H9 (cell line): Measurements from ENCODE around the gene BCAS3. TPM values are rescaled to one million over a fixed set of nuclear protein-coding genes. Genes with fewer than 3 reads are reported as not detected.

ENCODE experiments used
- DNase-seq: peaks from one replicate; pipeline ENCODE4 v3.0.0-alpha.2; 2017
- H2AFZ ChIP-seq: one replicate; pipeline ENCODE4 v1.6.1; 2013; ENCODE audit warnings: mild to moderate bottlenecking, low read length, control low read depth, moderate library complexity
- H2AK5ac ChIP-seq: 2 replicates; pipeline ENCODE4 v1.6.1; 2013; ENCODE audit warnings: low read length, control low read depth, mixed read lengths; ENCODE audit not compliant: insufficient read length
- H2BK120ac ChIP-seq: one replicate; pipeline ENCODE4 v1.6.1; 2013; ENCODE audit warnings: low read depth, mild to moderate bottlenecking, low read length, control low read depth, inconsistent platforms; ENCODE audit not compliant: poor library complexity, severe bottlenecking
- H2BK12ac ChIP-seq: 2 replicates; pipeline ENCODE4 v1.6.1; 2013; ENCODE audit warnings: low read length, control low read depth, mixed read lengths, low read depth; ENCODE audit not compliant: insufficient read length
- H2BK15ac ChIP-seq: 2 replicates; pipeline ENCODE4 v1.6.1; 2013; ENCODE audit warnings: low read depth, low read length, control low read depth
- H2BK20ac ChIP-seq: one replicate; pipeline ENCODE4 v1.6.1; 2013; ENCODE audit warnings: low read depth, mild to moderate bottlenecking, low read length, control low read depth, inconsistent platforms; ENCODE audit not compliant: poor library complexity, severe bottlenecking
- H2BK5ac ChIP-seq: 2 replicates; pipeline ENCODE4 v1.6.1; 2013; ENCODE audit warnings: low read length, control low read depth, mixed read lengths; ENCODE audit not compliant: insufficient read length
- H3K14ac ChIP-seq: 2 replicates; pipeline ENCODE4 v1.6.1; 2013; ENCODE audit warnings: low read length, control low read depth; ENCODE audit not compliant: insufficient read depth
- H3K18ac ChIP-seq: 2 replicates; pipeline ENCODE4 v1.6.1; 2013; ENCODE audit warnings: low read depth, mild to moderate bottlenecking, mixed read lengths, low read length, control low read depth; ENCODE audit not compliant: insufficient read length
- H3K23ac ChIP-seq: 2 replicates; pipeline ENCODE4 v1.6.1; 2013; ENCODE audit warnings: low read length, control low read depth, mixed read lengths, low read depth; ENCODE audit not compliant: insufficient read length
- H3K23me2 ChIP-seq: 2 replicates; pipeline ENCODE4 v1.6.1; 2013; ENCODE audit warnings: low read depth, mild to moderate bottlenecking, mixed read lengths, low read length, control low read depth; ENCODE audit not compliant: insufficient read length, poor library complexity, severe bottlenecking
- H3K27ac ChIP-seq: 2 replicates; pipeline ENCODE4 v1.5.1; 2013; ENCODE audit warnings: low read length, control low read depth, mixed read lengths, low read depth; ENCODE audit not compliant: insufficient read length
- H3K27me3 ChIP-seq: 2 replicates; pipeline ENCODE4 v1.6.1; 2013; ENCODE audit warnings: low read length, control low read depth, inconsistent platforms; ENCODE audit not compliant: insufficient read depth
- H3K4ac ChIP-seq: 2 replicates; pipeline ENCODE4 v1.6.1; 2013; ENCODE audit warnings: low read depth, mild to moderate bottlenecking, control low read depth, inconsistent platforms, low read length, moderate library complexity
- H3K4me1 ChIP-seq: 2 replicates; pipeline ENCODE4 v1.6.1; 2013; ENCODE audit warnings: low read length, control low read depth, inconsistent platforms; ENCODE audit not compliant: insufficient read depth
- H3K4me2 ChIP-seq: 2 replicates; pipeline ENCODE4 v1.6.1; 2013; ENCODE audit warnings: low read length, control low read depth, mixed read lengths; ENCODE audit not compliant: insufficient read length, insufficient read depth
- H3K56ac ChIP-seq: 2 replicates; pipeline ENCODE4 v1.6.1; 2013; ENCODE audit warnings: low read depth, mild to moderate bottlenecking, mixed read lengths, low read length, control low read depth; ENCODE audit not compliant: insufficient read length
- H3K79me1 ChIP-seq: 2 replicates; pipeline ENCODE4 v1.6.1; 2013; ENCODE audit warnings: low read depth, mild to moderate bottlenecking, moderate library complexity, low read length, control low read depth, inconsistent platforms; ENCODE audit not compliant: insufficient read depth, poor library complexity, severe bottlenecking
- H3K79me2 ChIP-seq: 2 replicates; pipeline ENCODE4 v1.6.1; 2013; ENCODE audit warnings: low read length, control low read depth, inconsistent platforms; ENCODE audit not compliant: insufficient read depth
- H3K9ac ChIP-seq: 2 replicates; pipeline ENCODE4 v1.6.1; 2013; ENCODE audit warnings: low read length, control low read depth, mixed read lengths; ENCODE audit not compliant: insufficient read length; ENCODE audit errors: extremely low read depth
- H3K9me3 ChIP-seq: one replicate; pipeline ENCODE4 v1.6.1; 2013; ENCODE audit warnings: low read depth, low read length, inconsistent platforms; ENCODE audit not compliant: control insufficient read depth
- H3T11ph ChIP-seq: one replicate; pipeline ENCODE4 v1.6.1; 2013; ENCODE audit warnings: mild to moderate bottlenecking, low read length, control low read depth, inconsistent platforms
- H4K20me1 ChIP-seq: one replicate; pipeline ENCODE4 v1.6.1; 2013; ENCODE audit not compliant: control insufficient read depth, insufficient read length, insufficient read depth
- H4K5ac ChIP-seq: 2 replicates; pipeline ENCODE4 v1.6.1; 2013; ENCODE audit warnings: low read depth, mild to moderate bottlenecking, mixed read lengths, low read length, control low read depth; ENCODE audit not compliant: insufficient read length
- H4K8ac ChIP-seq: replicated peaks from 2 replicates; pipeline ENCODE4 v1.6.1; 2013; ENCODE audit warnings: low read length, control low read depth, mixed read lengths, low read depth; ENCODE audit not compliant: insufficient read length
- H4K91ac ChIP-seq: 2 replicates; pipeline ENCODE4 v1.6.1; 2013; ENCODE audit warnings: low read depth, mild to moderate bottlenecking, moderate library complexity, mixed read lengths, low read length, control low read depth; ENCODE audit not compliant: insufficient read length
- H3K27ac Mint-ChIP-seq, 3 experiments: 2 replicates in 2 of 3; 3 replicates in 1 of 3; pipeline ENCODE4 v1.8.0; 2020 to 2021; ENCODE audit warnings: mixed read lengths in 3 of 3, mild to moderate bottlenecking in 1 of 3, moderate library complexity in 1 of 3
- H3K27me3 Mint-ChIP-seq: 2 replicates; pipeline ENCODE4 v1.8.0; 2021; ENCODE audit warnings: low read depth, mild to moderate bottlenecking, moderate library complexity, mixed read lengths
- H3K36me3 Mint-ChIP-seq, 3 experiments: 2 replicates in 2 of 3; 3 replicates in 1 of 3; pipeline ENCODE4 v1.8.0; 2020 to 2021; ENCODE audit warnings: low read depth in 3 of 3, mixed read lengths in 3 of 3; ENCODE audit not compliant: insufficient read depth in 1 of 3
- H3K4me1 Mint-ChIP-seq, 2 experiments: 2 replicates each; pipeline ENCODE4 v1.8.0; 2020; ENCODE audit warnings: mixed read lengths in 2 of 2
- H3K4me3 Mint-ChIP-seq, 2 experiments: 2 replicates in 1 of 2; 3 replicates in 1 of 2; pipeline ENCODE4 v1.8.0; 2020 to 2021; ENCODE audit warnings: mild to moderate bottlenecking in 2 of 2, mixed read lengths in 2 of 2, moderate library complexity in 1 of 2
- H3K9me3 Mint-ChIP-seq, 2 experiments: 2 replicates in 1 of 2; 3 replicates in 1 of 2; pipeline ENCODE4 v1.8.0; 2020; ENCODE audit warnings: mild to moderate bottlenecking in 2 of 2, mixed read lengths in 2 of 2, moderate library complexity in 1 of 2
- CTCF ChIP-seq: fragments of 200-600 bp; sonication (generic); conservative IDR thresholded peaks from 3 replicates; pipeline ENCODE4 v1.8.0; 2021; ENCODE audit warnings: antibody characterized with exemption, mild to moderate bottlenecking
- WGBS: extraction: QIAGEN DNeasy Blood & Tissue Kit; methylation state at CpG from one replicate; pipeline ENCODE4 v1.1.7; 2013; ENCODE audit warnings: missing lambda C conversion rate, low lambda C conversion rate, mixed read lengths; ENCODE audit not compliant: insufficient read length; ENCODE audit errors: extremely low coverage; 5-methylcytosine and 5-hydroxymethylcytosine counted together
- total RNA-seq: library from RNA; stranded (reverse); gene quantifications from 2 replicates; pipeline ENCODE4 v1.2.1, GENCODE V29; 2021

Gene BCAS3
- total RNA-seq, 1 experiment from 2014 or later, result 22.4 TPM

GRCh38 chr17:60744355-60744966 lies 66.8 kb downstream of the BCAS3 start:
- Mint-ChIP-seq H3K36me3 (0 out of 7 replicates have a peak, but pooled peaks cover 0 to 6% (median 0%) of the 10 kb centered on the region in 3 experiments), H3K4me3 (no peak overlapping the region), H3K27ac (peak overlapping the region in 1 of 3 experiments; percentile 95; a peak in 1 of 7 replicates), H3K9me3 (peaks cover 0 to 3% of the 10 kb centered on the region in 2 experiments; a peak in 2 of 5 replicates), H3K4me1 (peaks cover 35% of the 10 kb centered on the region in 2 experiments), H3K27me3 (no peaks in the 10 kb centered on the region)
- H2AFZ ChIP-seq, result no peak overlapping the region
- no peaks in the 10 kb centered on the region for H3K79me2 ChIP-seq
- H4K91ac ChIP-seq, result no peak overlapping the region
- H4K8ac ChIP-seq, result no peak overlapping the region
- no peaks in the 10 kb centered on the region for H3K9me3 ChIP-seq
- peaks cover 2% of the 10 kb centered on the region; the same call in 1 of the 2 replicates for H3K4me1 ChIP-seq
- H3K79me1 ChIP-seq, result no peaks in the 10 kb centered on the region
- no peaks in the 10 kb centered on the region for H4K20me1 ChIP-seq
- H3K14ac ChIP-seq, result no peak overlapping the region
- no peak overlapping the region for H3K23ac ChIP-seq
- no peak overlapping the region for H2BK120ac ChIP-seq
- H3K56ac ChIP-seq, result no peak overlapping the region
- TF ChIP-seq CTCF, result no peak
- no peak overlapping the region for H3K27ac ChIP-seq
- no peak overlapping the region for H2BK20ac ChIP-seq
- H3K23me2 ChIP-seq, result no peaks in the 10 kb centered on the region
- H4K5ac ChIP-seq, result no peak overlapping the region
- H3K27me3 ChIP-seq, result no peaks in the 10 kb centered on the region
- H2AK5ac ChIP-seq, result no peak overlapping the region
- no peak overlapping the region for H3K18ac ChIP-seq
- DNase-seq, result no peak
- no peak overlapping the region for H3K4me2 ChIP-seq
- H3T11ph ChIP-seq, result no peak overlapping the region
- no CpG with 5 or more reads among the region's 3 CpGs for WGBS
- no peak overlapping the region for H3K4ac ChIP-seq
- H2BK12ac ChIP-seq, result no peak overlapping the region
- no peak overlapping the region for H2BK5ac ChIP-seq
- no peak overlapping the region for H2BK15ac ChIP-seq
- no peak overlapping the region for H3K9ac ChIP-seq
